ENCODE results near the gene SUPT20HL2.
"Not testable (repeated sequence)": the region's sequence is repeated elsewhere in the genome, so short reads cannot be mapped to it uniquely, and the experiment has no call there.

SUPT20HL2 gene

GRCh38 chrX:24309580-24310374 lies 4.1 kb downstream of the SUPT20HL2 start:
- not testable (repeated sequence) for DNase-seq (ENCODE audit: low spot score)

GRCh38 chrX:24308803-24309202 lies 5.1 kb downstream of the SUPT20HL2 start:
- not testable (repeated sequence) for DNase-seq (ENCODE audit: low spot score)

GRCh38 chrX:24306440-24306839 lies 7.4 kb downstream of the SUPT20HL2 start:
- no peak for DNase-seq (ENCODE audit: low spot score)

- DNase-seq (ENCODE audit: low spot score): no peak
These were observed 8.0 kb downstream of the SUPT20HL2 start for GRCh38 chrX:24305905-24306304.

GRCh38 chrX:24301806-24302205 lies 12.1 kb downstream of the SUPT20HL2 start:
- no peak for DNase-seq (ENCODE audit: low spot score)

- DNase-seq (ENCODE audit: low spot score): no peak
These were observed 12.8 kb downstream of the SUPT20HL2 start for GRCh38 chrX:24301060-24301459.

GRCh38 chrX:24298191-24298590 lies 15.7 kb downstream of the SUPT20HL2 start:
- DNase-seq (ENCODE audit: low spot score): no peak

GRCh38 chrX:24294619-24295018 lies 19.2 kb downstream of the SUPT20HL2 start:
- DNase-seq (ENCODE audit: low spot score): no peak

- DNase-seq (ENCODE audit: low spot score): no peak
These were observed 20.5 kb downstream of the SUPT20HL2 start for GRCh38 chrX:24293412-24293811.

GRCh38 chrX:24292353-24292752 lies 21.5 kb downstream of the SUPT20HL2 start:
- DNase-seq (ENCODE audit: low spot score): no peak

- no peak for DNase-seq (ENCODE audit: low spot score)
These were observed 28.8 kb downstream of the SUPT20HL2 start for GRCh38 chrX:24285082-24285481.

GRCh38 chrX:24283127-24283794 lies 30.6 kb downstream of the SUPT20HL2 start:
- DNase-seq (ENCODE audit: low spot score): no peak

- no peak for DNase-seq (ENCODE audit: low spot score)
These were observed 31.3 kb downstream of the SUPT20HL2 start for GRCh38 chrX:24282381-24283126.

GRCh38 chrX:24277405-24277804 lies 36.5 kb downstream of the SUPT20HL2 start:
- no peak for DNase-seq (ENCODE audit: low spot score)

GRCh38 chrX:24276015-24276414 lies 37.9 kb downstream of the SUPT20HL2 start:
- DNase-seq (ENCODE audit: low spot score): no peak

GRCh38 chrX:24271262-24271661 lies 42.6 kb downstream of the SUPT20HL2 start:
- no peak for DNase-seq (ENCODE audit: low spot score)

GRCh38 chrX:24268786-24269185 lies 45.1 kb downstream of the SUPT20HL2 start:
- no peak for DNase-seq (ENCODE audit: low spot score)

GRCh38 chrX:24266996-24267395 lies 46.9 kb downstream of the SUPT20HL2 start:
- peak; percentile 81 for DNase-seq (ENCODE audit: low spot score)

- DNase-seq (ENCODE audit: low spot score): no peak
These were observed 49.5 kb downstream of the SUPT20HL2 start for GRCh38 chrX:24264383-24264782.

- no peak for DNase-seq (ENCODE audit: low spot score)
These were observed 51.6 kb downstream of the SUPT20HL2 start for GRCh38 chrX:24262309-24262708.

Data from RKO (cell line).